ENCODE results near the gene CREB5.

GRCh38 chr7:28483908-28484605 is 71.7 kb downstream of the CREB5 start:
- TF ChIP-seq CTCF (IDR thresholded peaks at IDR 0.05 in 8 of 11, conservative IDR thresholded peaks at IDR 0.05 in 3 of 11) (no peak), POLR2AphosphoS5 (IDR thresholded peaks at IDR 0.05) (no peak)

All from spleen (tissue), 7 donors.